Natural killer cell (primary cell): Measurements from ENCODE around the gene ZNF777. TPM values are rescaled to one million over a fixed set of nuclear protein-coding genes. Genes with fewer than 3 reads are reported as not detected.

Experiments used
- ATAC-seq, 3 donors: fragments of 150-1000 bp in 2 of 3; fragments of 200-7000 bp in 1 of 3; cut with Tn5 transposase; 1 replicate in 1 of 3; 2 replicates in 2 of 3; pipeline ENCODE4 v1.10.0; 2021; ENCODE audit warnings: mild to moderate bottlenecking in 2 of 3, moderate library complexity in 2 of 3
- DNase-seq, 2 donors: peaks; one replicate each; pipeline versions ENCODE4 v3.0.0 to v3.0.0-alpha.2; 2013 to 2021; ENCODE audit warnings: mixed read lengths in 1 of 2
- H3K27ac ChIP-seq: one replicate; pipeline ENCODE4 v1.5.1; 2013; ENCODE audit warnings: mild to moderate bottlenecking, low read length
- H3K27me3 ChIP-seq: one replicate; pipeline ENCODE4 v1.6.1; 2013; ENCODE audit warnings: low read length; ENCODE audit not compliant: control insufficient read depth, insufficient read depth
- H3K36me3 ChIP-seq: one replicate; pipeline ENCODE4 v1.6.1; 2013; ENCODE audit warnings: low read length; ENCODE audit not compliant: control insufficient read depth, insufficient read depth
- H3K4me1 ChIP-seq: one replicate; pipeline ENCODE4 v1.6.1; 2013; ENCODE audit warnings: low read length; ENCODE audit not compliant: control insufficient read depth, insufficient read depth
- H3K4me3 ChIP-seq: one replicate; pipeline ENCODE4 v1.5.1; 2013; ENCODE audit warnings: low read length
- H3K9me3 ChIP-seq: one replicate; pipeline ENCODE4 v1.6.1; 2013; ENCODE audit warnings: low read length; ENCODE audit not compliant: control insufficient read depth, insufficient read depth
- H3K27ac Mint-ChIP-seq, 2 donors: one replicate each; pipeline ENCODE4 v1.8.0; 2022; ENCODE audit warnings: mild to moderate bottlenecking in 2 of 2, mixed read lengths in 2 of 2, moderate library complexity in 1 of 2
- H3K27me3 Mint-ChIP-seq, 2 donors: one replicate each; pipeline ENCODE4 v1.8.0; 2022; ENCODE audit warnings: low read depth in 2 of 2, mixed read lengths in 2 of 2
- H3K36me3 Mint-ChIP-seq: one replicate; pipeline ENCODE4 v1.8.0; 2022; ENCODE audit warnings: mixed read lengths
- H3K4me1 Mint-ChIP-seq, 2 donors: one replicate each; pipeline ENCODE4 v1.8.0; 2022; ENCODE audit warnings: mixed read lengths in 2 of 2
- H3K4me3 Mint-ChIP-seq: one replicate; pipeline ENCODE4 v1.8.0; 2022; ENCODE audit warnings: mild to moderate bottlenecking, moderate library complexity, mixed read lengths
- H3K9me3 Mint-ChIP-seq, 2 donors: one replicate each; pipeline ENCODE4 v1.8.0; 2022; ENCODE audit warnings: mixed read lengths in 2 of 2
- CTCF ChIP-seq: fragments of 200-600 bp; IDR thresholded peaks from one replicate; pipeline ENCODE4 v1.8.0; 2022; ENCODE audit warnings: antibody characterized with exemption
- WGBS: methylation state at CpG from one replicate; pipeline ENCODE4 v1.1.7; 2013; ENCODE audit warnings: missing lambda C conversion rate; ENCODE audit not compliant: insufficient coverage; 5-methylcytosine and 5-hydroxymethylcytosine counted together
- intact Hi-C: fragments of 100-400 bp; cut with micrococcal nuclease; formaldehyde crosslinking; loops from one replicate; pipeline ENCODE4 v1.14.2; 2022
- total RNA-seq, 4 donors: library from RNA; stranded (reverse); fragments of 120-200 nt in 1 of 4; gene quantifications; one replicate each; pipeline versions ENCODE4 v1.2.3 to v1.2.4, GENCODE V29; 2013 to 2022

ZNF777 gene
- total RNA-seq, 3 donors from 2014 or later (not counting 1 experiment from before 2014, with no cell fraction given), result 14.6 to 18.2 (median 17.2) TPM

GRCh38 chr7:149455175-149455950 lies 5.5 kb downstream of the ZNF777 start:
- H3K27me3 Mint-ChIP-seq, result no peaks in the 10 kb centered on the region
- peaks cover 23 to 31% of the 10 kb centered on the region in 2 donors for H3K4me1 Mint-ChIP-seq
- peaks cover 37% of the 10 kb centered on the region for H3K36me3 ChIP-seq
- H3K4me1 ChIP-seq, result peaks cover 7% of the 10 kb centered on the region
- H3K9me3 ChIP-seq, result no peaks in the 10 kb centered on the region
- intact Hi-C loops, result no loop called here
- H3K4me3 Mint-ChIP-seq, result no peak overlapping the region
- no peaks in the 10 kb centered on the region for H3K9me3 Mint-ChIP-seq
- no peaks in the 10 kb centered on the region for H3K36me3 Mint-ChIP-seq
- H3K27me3 ChIP-seq, result no peaks in the 10 kb centered on the region
- H3K27ac ChIP-seq, result no peak overlapping the region
- WGBS, result 95% methylated on average over 24 of the region's 24 CpGs
- H3K4me3 ChIP-seq, result no peak overlapping the region
- ATAC-seq, result no peak
- no peak for TF ChIP-seq CTCF
- H3K27ac Mint-ChIP-seq, result no peak overlapping the region
- no peak for DNase-seq

- intact Hi-C loops, result no loop called here
- no peaks in the 10 kb centered on the region for H3K27me3 Mint-ChIP-seq
- no peak for ATAC-seq
- no peak overlapping the region for H3K4me3 ChIP-seq
- no peak for DNase-seq
- H3K4me3 Mint-ChIP-seq, result no peak overlapping the region
- H3K9me3 ChIP-seq, result no peaks in the 10 kb centered on the region
- WGBS, result 97% methylated on average over 5 of the region's 5 CpGs
- H3K4me1 Mint-ChIP-seq, result peaks cover 23 to 31% of the 10 kb centered on the region in 2 donors
- no peak for TF ChIP-seq CTCF
- H3K27me3 ChIP-seq, result no peaks in the 10 kb centered on the region
- no peaks in the 10 kb centered on the region for H3K9me3 Mint-ChIP-seq
- no peak overlapping the region for H3K27ac Mint-ChIP-seq
- peaks cover 44% of the 10 kb centered on the region for H3K36me3 ChIP-seq
- H3K27ac ChIP-seq, result no peak overlapping the region
- peaks cover 2% of the 10 kb centered on the region for H3K36me3 Mint-ChIP-seq
- peaks cover 7% of the 10 kb centered on the region for H3K4me1 ChIP-seq
Observed at GRCh38 chr7:149454750-149455149, 6.1 kb downstream of the ZNF777 start.

GRCh38 chr7:149454006-149454405 lies 6.9 kb downstream of the ZNF777 start:
- H3K36me3 ChIP-seq, result peaks cover 51% of the 10 kb centered on the region
- H3K27me3 ChIP-seq, result no peaks in the 10 kb centered on the region
- Mint-ChIP-seq H3K36me3 (peaks cover 7% of the 10 kb centered on the region), H3K27me3 (no peaks in the 10 kb centered on the region), H3K4me1 (peaks cover 23 to 31% of the 10 kb centered on the region in 2 donors), H3K9me3 (no peaks in the 10 kb centered on the region), H3K27ac (no peak overlapping the region), H3K4me3 (no peak overlapping the region)
- peaks cover 4% of the 10 kb centered on the region for H3K4me1 ChIP-seq
- no peak overlapping the region for H3K27ac ChIP-seq
- H3K9me3 ChIP-seq, result no peaks in the 10 kb centered on the region
- no peak for TF ChIP-seq CTCF
- no peak for ATAC-seq
- WGBS, result 98% methylated on average over 10 of the region's 10 CpGs
- DNase-seq, result no peak
- H3K4me3 ChIP-seq, result no peak overlapping the region
- intact Hi-C loops, result no loop called here

GRCh38 chr7:149450821-149451220 lies 10.0 kb downstream of the ZNF777 start:
- peaks cover 62% of the 10 kb centered on the region for H3K36me3 ChIP-seq
- ATAC-seq, result no peak
- no peak overlapping the region for H3K27ac ChIP-seq
- intact Hi-C loops, result no loop called here
- no peaks in the 10 kb centered on the region for H3K9me3 Mint-ChIP-seq
- peaks cover 0 to 6% of the 10 kb centered on the region in 2 donors for H3K4me1 Mint-ChIP-seq
- peaks cover 7% of the 10 kb centered on the region for H3K36me3 Mint-ChIP-seq
- no peaks in the 10 kb centered on the region for H3K27me3 ChIP-seq
- no peaks in the 10 kb centered on the region for H3K27me3 Mint-ChIP-seq
- H3K4me1 ChIP-seq, result no peaks in the 10 kb centered on the region
- H3K27ac Mint-ChIP-seq, result no peak overlapping the region
- no peak for DNase-seq
- no peak overlapping the region for H3K4me3 Mint-ChIP-seq
- 96% methylated on average over 10 of the region's 10 CpGs for WGBS
- TF ChIP-seq CTCF, result no peak
- no peaks in the 10 kb centered on the region for H3K9me3 ChIP-seq
- no peak overlapping the region for H3K4me3 ChIP-seq
